Spinal cord (tissue), 10 donors: ENCODE results near the gene SPARC. TPM values are rescaled to one million over a fixed set of nuclear protein-coding genes. Genes with fewer than 3 reads are reported as not detected.

Experiments
- DNase-seq, 6 donors: peaks; one replicate each; pipeline versions ENCODE4 v3.0.0 to v3.0.0-alpha.2; 2013 to 2015; ENCODE audit warnings: low spot score in 6 of 6, low read depth in 4 of 6
- H3K27ac ChIP-seq: one replicate; pipeline ENCODE4 v1.5.1; 2013; ENCODE audit warnings: low read depth, low read length, control low read depth
- H3K27me3 ChIP-seq: one replicate; pipeline ENCODE4 v1.6.1; 2013; ENCODE audit warnings: low read length; ENCODE audit not compliant: control insufficient read depth, insufficient read depth
- H3K36me3 ChIP-seq: one replicate; pipeline ENCODE4 v1.6.1; 2013; ENCODE audit warnings: low read length; ENCODE audit not compliant: control insufficient read depth, insufficient read depth
- H3K4me1 ChIP-seq: one replicate; pipeline ENCODE4 v1.6.1; 2013; ENCODE audit warnings: low read length; ENCODE audit not compliant: control insufficient read depth, insufficient read depth
- H3K4me3 ChIP-seq: one replicate; pipeline ENCODE4 v1.5.1; 2013; ENCODE audit warnings: low read depth, low read length, control low read depth
- H3K9me3 ChIP-seq: one replicate; pipeline ENCODE4 v1.6.1; 2013; ENCODE audit warnings: low read length; ENCODE audit not compliant: control insufficient read depth, insufficient read depth
- WGBS: methylation state at CpG from one replicate; pipeline ENCODE4 v1.1.5; 2013; ENCODE audit warnings: missing lambda C conversion rate; ENCODE audit not compliant: insufficient coverage; 5-methylcytosine and 5-hydroxymethylcytosine counted together
- polyA plus RNA-seq, 2 donors: library from polyadenylated mRNA; unstranded; fragments of 120-200 nt; gene quantifications; one replicate each; pipeline ENCODE4 v1.2.1, GENCODE V29; 2013; ENCODE audit not compliant: insufficient read length in 2 of 2
- total RNA-seq, 2 donors: library from RNA; depleted of rRNA in 1 of 2; stranded (reverse); fragments of 120-200 nt in 1 of 2; fragments of >200 nt in 1 of 2; gene quantifications; one replicate each; pipeline versions ENCODE4 v1.2.3 to v1.2.4, GENCODE V29; 2013 to 2014
- donor health status: healthy.

SPARC gene
- total and polyA plus RNA-seq, 4 donors: 1,307 to 4,374 (median 2,290) TPM

DNA sequence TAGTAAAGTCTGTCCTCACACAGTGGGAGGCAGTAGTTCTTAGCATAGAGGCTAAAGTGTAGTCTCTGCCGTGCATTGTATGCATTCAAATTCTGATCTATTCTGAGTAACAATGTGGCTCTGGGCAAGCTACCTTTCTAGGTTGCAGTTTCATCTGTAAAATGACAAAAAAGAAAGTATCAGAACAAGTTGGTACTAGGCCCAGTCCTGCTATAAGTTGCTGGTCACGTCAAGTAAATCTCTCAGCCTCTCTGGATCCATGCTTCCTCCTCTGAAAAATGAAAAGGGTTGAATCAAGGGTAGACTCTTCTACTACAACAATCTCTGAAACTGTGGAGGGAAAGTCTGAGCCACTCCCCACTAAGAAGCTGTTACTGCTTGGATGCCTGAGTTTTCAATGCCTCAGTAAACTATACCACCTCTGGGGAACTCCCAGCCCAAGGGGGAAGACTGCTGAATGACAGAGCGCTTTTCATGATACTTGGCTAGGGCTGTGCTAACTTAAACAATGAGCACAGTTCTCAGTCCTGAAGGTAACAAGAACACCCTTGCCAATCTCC is 34.5 kb upstream of the SPARC start:
- Histone ChIP-seq H3K9me3 (no peaks in the 10 kb centered on the region), H3K27ac (no peak overlapping the region)

DNA sequence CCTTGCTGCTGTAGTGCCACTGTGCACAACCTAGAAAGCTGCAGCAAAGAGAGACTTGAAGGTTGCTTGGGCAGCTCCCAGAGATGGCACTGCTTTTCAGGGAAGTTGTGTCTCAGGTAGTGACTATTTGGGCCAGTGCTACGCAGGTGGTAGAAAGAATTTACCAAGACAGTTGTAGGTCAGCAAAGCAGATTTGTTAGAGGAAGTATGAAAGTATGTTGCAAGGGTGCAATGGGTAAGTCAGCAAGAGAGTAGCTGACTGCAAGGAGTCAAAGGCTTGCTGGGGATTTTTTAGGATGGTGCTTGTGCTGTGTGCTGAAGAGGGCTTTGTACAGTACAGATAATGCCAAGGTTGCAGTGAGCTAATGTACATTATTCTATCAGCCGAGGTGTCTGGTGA is 33.5 kb upstream of the SPARC start:
- no peak overlapping the region for H3K4me3 ChIP-seq
- H3K4me1 ChIP-seq: no peaks in the 10 kb centered on the region
- H3K9me3 ChIP-seq: no peaks in the 10 kb centered on the region
- no peaks in the 10 kb centered on the region for H3K36me3 ChIP-seq
- no peak for DNase-seq
- no peak overlapping the region for H3K27ac ChIP-seq
- 96% methylated on average over 2 of the region's 2 CpGs for WGBS
- no peaks in the 10 kb centered on the region for H3K27me3 ChIP-seq

More for the DNA sequence above, 34.5 kb upstream of the SPARC start:
- no peak for DNase-seq
- Histone ChIP-seq H3K27me3 (no peaks in the 10 kb centered on the region), H3K4me1 (no peaks in the 10 kb centered on the region), H3K4me3 (no peak overlapping the region), H3K36me3 (no peaks in the 10 kb centered on the region)
- WGBS: 40% methylated on average over 1 of the region's 3 CpGs

DNA sequence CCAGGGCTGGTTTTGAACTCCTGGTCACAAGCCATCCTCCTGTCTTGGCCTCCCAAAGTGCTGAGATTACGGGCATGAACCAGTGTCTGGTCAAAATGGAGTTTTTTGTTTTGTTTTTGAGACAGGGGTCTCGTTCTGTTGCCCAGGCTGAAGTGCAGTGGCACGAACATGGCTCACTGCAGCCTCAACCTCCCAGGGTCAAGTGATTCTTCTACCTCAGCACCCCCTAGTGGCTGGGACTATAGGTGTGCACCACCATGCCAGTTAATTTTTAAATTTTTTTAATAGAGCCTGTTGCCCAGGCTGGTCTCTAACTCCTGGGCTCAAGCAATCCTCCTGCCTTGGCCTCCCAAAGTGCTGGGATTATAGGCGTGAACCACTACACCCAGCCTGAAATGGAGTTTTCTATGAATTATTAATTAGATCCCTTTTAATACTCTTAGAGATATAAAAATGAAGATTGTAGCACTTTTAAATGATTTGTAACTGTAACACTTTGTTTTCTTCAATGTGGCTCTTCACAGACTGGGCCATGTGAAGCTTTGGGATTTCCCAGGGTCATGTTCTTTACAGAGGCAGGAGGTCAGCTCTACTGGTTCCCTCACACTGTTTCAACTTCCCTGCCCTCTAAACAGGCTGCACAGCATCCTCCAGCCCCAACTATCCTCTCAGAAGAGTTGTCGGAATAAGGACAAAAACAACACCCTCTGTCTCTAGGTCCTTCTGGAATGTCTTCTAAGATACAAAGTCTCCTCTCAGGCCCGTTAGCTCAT is 32.7 kb upstream of the SPARC start:
- Histone ChIP-seq H3K27me3 (no peaks in the 10 kb centered on the region), H3K36me3 (no peaks in the 10 kb centered on the region), H3K9me3 (no peaks in the 10 kb centered on the region), H3K4me1 (no peaks in the 10 kb centered on the region), H3K27ac (peak overlapping the region; percentile 61), H3K4me3 (no peak overlapping the region)
- 79% methylated on average over 2 of the region's 6 CpGs for WGBS
- no peak for DNase-seq

- Histone ChIP-seq H3K4me1 (no peaks in the 10 kb centered on the region), H3K4me3 (no peak overlapping the region), H3K27ac (peak overlapping the region; percentile 71), H3K27me3 (no peaks in the 10 kb centered on the region), H3K36me3 (no peaks in the 10 kb centered on the region), H3K9me3 (no peaks in the 10 kb centered on the region)
- 77% methylated on average over 3 of the region's 3 CpGs for WGBS
- DNase-seq: peak in 1 of 6 donors; percentile 51
These were observed 31.9 kb upstream of the SPARC start for GRCh38 chr5:151718646-151719045.

GRCh38 chr5:151718153-151718552 is 31.4 kb upstream of the SPARC start:
- Histone ChIP-seq H3K27ac (peak overlapping the region; percentile 71), H3K36me3 (no peaks in the 10 kb centered on the region), H3K4me1 (no peaks in the 10 kb centered on the region), H3K4me3 (no peak overlapping the region), H3K27me3 (no peaks in the 10 kb centered on the region), H3K9me3 (no peaks in the 10 kb centered on the region)
- 67% methylated on average over 1 of the region's 2 CpGs for WGBS
- DNase-seq: peak in 1 of 6 donors; percentile 37

DNA sequence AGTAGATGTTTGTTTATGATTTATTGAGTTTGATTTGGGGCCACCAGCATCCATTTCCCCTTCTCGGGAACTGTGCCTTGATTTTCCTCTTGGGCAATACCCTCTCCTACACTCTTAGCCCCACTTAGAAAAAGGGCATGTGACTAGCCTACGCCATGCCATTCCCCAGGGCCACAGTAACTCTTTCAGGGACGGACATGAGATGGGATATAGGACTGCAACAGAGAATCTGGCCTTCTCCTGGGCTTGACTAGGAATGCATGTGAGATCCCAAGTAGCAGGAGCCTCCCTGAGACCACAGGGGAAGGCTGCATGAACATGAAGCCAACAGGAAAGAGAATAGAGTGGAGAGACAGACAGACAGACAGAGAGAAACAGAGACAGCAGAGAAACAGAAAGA is 30.7 kb upstream of the SPARC start:
- peak overlapping the region; percentile 71 for H3K27ac ChIP-seq
- H3K4me1 ChIP-seq: no peaks in the 10 kb centered on the region
- no peaks in the 10 kb centered on the region for H3K9me3 ChIP-seq
- H3K4me3 ChIP-seq: no peak overlapping the region
- no peaks in the 10 kb centered on the region for H3K36me3 ChIP-seq
- no peaks in the 10 kb centered on the region for H3K27me3 ChIP-seq
- no peak for DNase-seq
- 70% methylated on average over 1 of the region's 3 CpGs for WGBS

DNA sequence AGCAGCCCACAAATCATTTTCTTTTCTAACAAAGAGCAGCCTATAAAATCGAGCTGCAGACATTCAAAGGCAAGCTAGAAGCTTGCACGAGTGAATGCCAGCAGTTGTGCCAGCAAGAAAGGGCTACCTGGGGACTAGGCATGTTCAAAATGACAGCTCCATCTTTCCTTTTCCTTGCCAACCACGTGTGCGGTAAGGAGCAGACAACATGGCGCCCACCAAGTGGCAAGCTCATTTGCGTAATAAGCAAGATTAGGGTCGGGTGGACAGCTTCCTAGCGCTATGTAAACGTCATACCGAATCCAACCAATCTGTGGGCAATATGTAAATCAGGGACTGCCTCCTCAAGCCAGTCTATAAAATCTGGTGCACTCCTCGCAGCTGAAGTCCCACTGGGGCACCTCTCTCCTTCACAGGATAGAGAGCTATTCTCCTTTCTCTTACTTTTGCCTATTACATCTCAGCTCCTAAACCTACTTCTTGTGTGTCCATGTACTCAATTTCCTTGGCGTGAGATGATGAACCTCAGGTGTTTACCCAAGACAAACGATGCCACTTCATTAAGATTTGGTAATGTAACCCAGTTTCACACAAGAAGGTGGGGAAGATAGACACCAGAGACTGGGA is 22.5 kb upstream of the SPARC start:
- 67% methylated on average over 13 of the region's 13 CpGs for whole genome bisulfite sequencing
- no peaks in the 10 kb centered on the region for H3K9me3 ChIP-seq
- no peaks in the 10 kb centered on the region for H3K4me1 ChIP-seq
- H3K27me3 ChIP-seq: no peaks in the 10 kb centered on the region
- no peak overlapping the region for H3K4me3 ChIP-seq
- DNase-seq: no peak
- no peak overlapping the region for H3K27ac ChIP-seq
- H3K36me3 ChIP-seq: no peaks in the 10 kb centered on the region

DNA sequence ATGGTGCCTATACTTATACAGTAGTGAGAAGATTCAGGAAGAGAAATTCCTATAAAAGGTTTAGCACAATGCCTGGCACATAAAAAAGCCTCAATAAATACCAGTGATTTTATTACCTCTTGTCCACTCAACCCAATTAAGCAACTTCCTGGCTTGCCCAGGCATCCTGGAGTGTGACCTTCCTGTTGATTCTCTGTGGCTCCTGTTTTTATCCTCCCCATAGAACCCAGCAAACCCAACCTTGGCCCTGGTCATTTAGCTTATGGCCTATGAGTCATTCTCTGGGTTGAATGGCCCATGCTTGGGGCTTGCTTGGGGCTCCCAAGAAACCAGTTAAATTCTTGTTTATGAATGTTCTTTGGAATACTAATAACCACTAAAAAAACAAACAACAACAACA is 21.4 kb upstream of the SPARC start:
- no peak overlapping the region for H3K27ac ChIP-seq
- no peaks in the 10 kb centered on the region for H3K4me1 ChIP-seq

GRCh38 chr5:151707567-151707966 is 20.9 kb upstream of the SPARC start:
- no peak overlapping the region for H3K27ac ChIP-seq
- no peak overlapping the region for H3K4me3 ChIP-seq
- no peaks in the 10 kb centered on the region for H3K9me3 ChIP-seq
- H3K36me3 ChIP-seq: no peaks in the 10 kb centered on the region
- no CpG with 5 or more reads among the region's 2 CpGs for WGBS
- no peaks in the 10 kb centered on the region for H3K4me1 ChIP-seq
- no peak for DNase-seq
- H3K27me3 ChIP-seq: no peaks in the 10 kb centered on the region

More for the DNA sequence above, 21.4 kb upstream of the SPARC start:
- no peaks in the 10 kb centered on the region for H3K36me3 ChIP-seq
- H3K9me3 ChIP-seq: no peaks in the 10 kb centered on the region
- no peaks in the 10 kb centered on the region for H3K27me3 ChIP-seq
- H3K4me3 ChIP-seq: no peak overlapping the region
- no peak for DNase-seq

DNA sequence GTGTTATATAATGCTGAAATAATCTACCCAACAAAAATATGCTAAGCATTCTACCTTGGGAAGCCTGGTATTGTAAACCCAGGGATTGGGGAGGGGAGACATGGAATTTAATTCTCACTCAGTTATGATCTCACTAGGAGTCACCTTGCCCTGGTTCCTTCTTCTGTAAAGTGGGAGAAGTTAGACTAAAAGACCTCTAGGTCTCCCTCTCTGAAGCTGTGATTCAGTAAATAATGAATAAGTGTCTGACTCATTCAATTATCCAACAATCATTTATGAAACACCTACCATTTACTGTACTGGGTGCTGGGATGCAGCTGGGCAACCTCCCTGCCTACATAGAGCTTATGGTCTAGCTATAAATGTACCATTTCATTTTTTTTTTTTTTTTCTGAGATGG is 20.2 kb upstream of the SPARC start:
- no peak overlapping the region for H3K4me3 ChIP-seq
- no peaks in the 10 kb centered on the region for H3K27me3 ChIP-seq
- H3K27ac ChIP-seq: no peak overlapping the region
- H3K36me3 ChIP-seq: no peaks in the 10 kb centered on the region
- DNase-seq: no peak
- no peaks in the 10 kb centered on the region for H3K9me3 ChIP-seq
- H3K4me1 ChIP-seq: no peaks in the 10 kb centered on the region
